SH-SY5Y (cell line): Measurements from ENCODE around the gene FGFRL1.

Experiments
- GATA2 ChIP-seq: IDR thresholded peaks from 2 replicates; pipeline ENCODE4 v1.6.1; 2011; ENCODE audit warnings: mild to moderate bottlenecking, low read depth, low read length
- GATA3 ChIP-seq: IDR thresholded peaks from 2 replicates; pipeline ENCODE4 v1.6.1; 2011; ENCODE audit warnings: low read depth, mild to moderate bottlenecking, low read length, moderate library complexity

- TF ChIP-seq GATA2: no peak
- no peak for TF ChIP-seq GATA3
These were observed 14.4 kb upstream of the FGFRL1 start for GRCh38 chr4:996997-997374.
